ENCODE data around the gene BNC2.
"Not testable (repeated sequence)": the region's sequence is repeated elsewhere in the genome, so short reads cannot be mapped to it uniquely, and the experiment has no call there.

Gene BNC2

DNA sequence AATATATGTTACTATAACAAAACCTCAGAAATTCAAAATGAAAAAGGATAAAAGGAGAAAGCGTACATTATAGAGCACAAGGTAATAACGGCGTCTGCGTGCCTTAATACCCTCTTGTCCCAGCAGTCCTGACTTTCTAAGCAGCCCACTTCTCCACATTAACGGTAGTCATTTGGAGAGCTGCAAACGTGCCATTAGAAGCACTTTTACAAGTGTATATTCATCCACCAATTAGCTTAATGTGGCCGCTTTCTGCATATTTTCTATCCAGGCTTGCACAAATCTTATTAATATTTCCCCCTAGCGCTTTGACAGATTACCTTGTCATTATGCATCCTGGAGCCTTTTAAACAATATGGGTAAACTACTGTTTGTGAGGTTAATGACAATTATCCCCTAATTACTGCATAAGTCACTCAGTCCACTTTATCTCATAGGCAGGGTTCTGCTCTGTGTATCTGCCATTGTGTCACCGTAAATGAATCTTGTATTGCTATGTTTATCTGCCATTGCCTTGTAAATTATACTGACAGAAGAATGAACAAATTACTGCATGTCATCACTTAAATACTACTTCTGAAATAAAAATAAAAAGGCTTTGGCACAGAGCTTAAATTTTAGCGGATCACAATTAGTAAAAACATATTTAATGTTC, 421.3 kb downstream of the BNC2 start:
- no peak for DNase-seq (ENCODE audit: low read depth)

DNA sequence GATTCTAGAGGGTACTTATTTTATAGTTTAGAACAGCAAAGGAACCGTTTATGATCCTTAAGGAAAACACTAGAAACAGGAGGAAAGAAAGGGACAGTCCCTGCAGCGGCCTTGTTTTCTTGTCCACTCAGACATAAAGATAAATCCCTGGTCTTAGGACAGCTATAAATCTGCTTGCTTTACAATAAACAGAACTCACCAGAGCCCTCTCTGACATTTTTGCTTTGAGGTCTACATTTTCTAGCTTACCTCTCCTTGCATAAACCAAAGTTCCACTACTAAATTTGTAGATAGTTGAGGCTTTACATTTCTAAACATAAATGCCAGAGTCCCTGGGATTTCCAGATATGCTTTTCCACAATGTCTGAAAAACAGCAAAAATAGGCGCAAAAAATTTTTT, 422.5 kb downstream of the BNC2 start:
- no peak for DNase-seq (ENCODE audit: low read depth)

DNA sequence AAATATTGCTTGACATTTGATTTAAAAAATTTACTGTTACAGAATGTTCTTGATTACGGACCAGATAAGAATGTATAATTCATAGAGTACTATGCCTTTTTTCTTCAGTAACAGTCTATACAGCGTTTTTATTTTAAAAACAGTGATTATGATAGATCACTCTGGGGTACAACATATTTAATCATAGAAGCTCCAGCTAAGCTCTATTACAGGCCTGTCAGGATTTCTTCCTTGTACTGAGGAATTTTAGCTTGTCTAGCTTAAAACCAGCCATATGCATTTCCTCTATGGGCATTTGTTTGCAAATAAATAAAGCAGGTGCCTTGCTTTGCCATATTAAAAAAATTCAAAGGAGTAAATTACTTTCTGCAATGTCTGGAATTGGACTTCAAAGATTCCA, 423.8 kb downstream of the BNC2 start:
- no peak for DNase-seq (ENCODE audit: low read depth)

DNA sequence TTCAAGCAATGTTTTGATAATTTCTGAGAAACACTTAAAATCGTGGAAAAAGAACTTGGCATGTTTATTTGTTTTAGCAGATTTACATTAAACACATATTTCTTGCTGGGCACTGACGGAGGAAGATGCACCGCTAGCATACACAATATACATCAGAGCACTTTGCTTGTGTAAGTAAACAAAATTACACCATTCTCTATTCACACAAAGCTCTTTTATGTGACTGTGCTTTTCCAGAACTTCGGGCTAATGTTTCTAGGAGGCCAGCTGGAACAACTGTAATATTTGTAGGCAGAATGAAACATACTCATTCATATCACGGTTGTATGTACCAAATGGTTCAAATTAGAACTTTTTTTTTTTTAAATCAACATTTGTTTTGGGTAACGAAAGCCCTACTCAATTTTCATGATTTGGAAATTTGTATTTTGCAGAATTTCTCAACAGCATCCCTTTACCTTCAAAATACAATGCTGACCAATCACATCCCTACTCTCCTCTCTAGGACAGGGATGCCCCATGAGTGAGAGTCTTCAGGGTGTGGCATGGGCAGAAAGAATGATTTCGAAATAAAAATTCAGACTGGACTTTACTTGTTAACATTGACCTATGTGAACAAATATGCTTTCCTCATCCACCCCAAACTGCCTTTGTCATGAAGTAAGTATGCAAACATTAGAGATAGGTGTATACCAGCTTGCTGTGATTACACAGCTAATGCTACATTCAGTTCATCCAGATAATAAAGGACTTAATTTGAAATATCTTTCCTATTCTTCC, 425.1 kb downstream of the BNC2 start:
- no peak for DNase-seq (ENCODE audit: low read depth)

DNA sequence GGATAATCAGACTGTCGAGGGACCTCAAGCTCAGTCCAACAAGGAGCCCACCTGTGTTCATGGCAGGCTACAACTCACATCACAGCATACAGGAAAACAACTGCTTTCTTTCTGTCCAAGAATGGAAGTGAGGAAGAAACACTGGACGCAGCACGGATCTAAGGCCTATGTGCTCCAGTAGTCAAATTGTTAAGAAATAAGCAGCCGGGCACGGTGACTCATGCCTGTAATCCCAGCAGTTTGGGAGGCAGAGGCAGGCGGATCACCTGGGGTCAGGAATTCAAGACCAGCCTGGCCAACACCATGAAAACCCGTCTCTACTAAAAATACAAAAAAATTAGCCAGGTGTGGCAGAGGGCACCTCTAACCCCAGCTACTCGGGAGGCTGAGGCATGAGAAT, 427.8 kb downstream of the BNC2 start:
- DNase-seq (ENCODE audit: low read depth) = no peak

DNA sequence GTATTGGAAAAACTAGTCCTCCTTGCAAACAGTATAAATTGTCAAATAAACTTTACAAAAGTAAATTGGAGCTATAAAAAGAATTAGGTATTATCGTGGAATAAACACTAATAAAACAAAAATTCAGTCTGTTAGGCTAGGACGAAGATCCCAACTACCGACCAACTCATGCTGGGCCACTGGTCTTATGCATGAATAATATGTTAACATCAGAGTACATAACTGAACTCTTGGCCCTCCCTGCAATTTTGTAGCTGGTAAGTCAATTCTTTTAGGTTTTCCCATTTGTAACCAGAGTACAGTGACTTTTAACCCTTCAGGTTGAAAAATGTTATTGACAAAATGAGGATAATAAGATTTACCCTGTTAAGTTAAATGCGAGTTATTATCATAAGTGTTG, 428.7 kb downstream of the BNC2 start:
- DNase-seq (ENCODE audit: low read depth) = no peak

DNA sequence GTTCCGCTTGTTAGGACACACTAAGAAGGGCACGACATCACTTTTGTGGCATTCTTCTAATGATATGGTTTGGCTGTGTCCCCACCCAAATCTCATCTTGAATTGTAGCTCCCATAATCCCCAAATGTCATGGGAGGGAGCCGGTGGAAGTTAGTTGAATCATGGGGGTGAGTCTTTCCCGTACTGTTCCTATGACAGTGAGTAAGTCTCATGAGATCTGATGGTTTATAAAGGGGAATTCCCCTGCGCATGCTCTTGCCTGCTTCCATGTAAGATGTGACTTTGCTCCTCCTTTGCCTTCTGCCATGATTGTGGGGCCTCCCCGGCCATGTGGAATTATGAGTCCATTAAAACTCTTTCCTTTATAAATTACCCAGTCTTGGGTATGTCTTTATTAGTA, 431.6 kb downstream of the BNC2 start:
- DNase-seq (ENCODE audit: low read depth) = not testable (repeated sequence)

DNA sequence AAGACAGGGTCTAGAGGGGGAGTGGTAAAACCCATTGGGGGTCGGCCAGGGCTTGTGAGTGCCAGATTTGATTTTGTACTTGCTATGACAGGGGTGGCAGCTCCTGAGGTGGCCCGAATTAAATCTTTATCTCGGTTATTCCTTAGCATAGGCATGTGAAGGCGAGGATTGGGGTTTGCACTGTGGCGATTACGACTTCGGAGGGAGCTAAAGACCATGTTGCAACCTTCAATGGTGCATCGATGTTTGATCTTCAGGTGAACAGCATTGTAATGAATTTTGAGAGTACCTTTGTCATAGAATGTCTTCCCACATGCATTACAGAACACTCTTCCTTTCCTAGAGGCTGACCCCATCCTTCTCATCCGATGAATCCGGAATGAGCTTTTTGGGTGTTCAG, 433.9 kb downstream of the BNC2 start:
- DNase-seq (ENCODE audit: low read depth) = no peak

DNA sequence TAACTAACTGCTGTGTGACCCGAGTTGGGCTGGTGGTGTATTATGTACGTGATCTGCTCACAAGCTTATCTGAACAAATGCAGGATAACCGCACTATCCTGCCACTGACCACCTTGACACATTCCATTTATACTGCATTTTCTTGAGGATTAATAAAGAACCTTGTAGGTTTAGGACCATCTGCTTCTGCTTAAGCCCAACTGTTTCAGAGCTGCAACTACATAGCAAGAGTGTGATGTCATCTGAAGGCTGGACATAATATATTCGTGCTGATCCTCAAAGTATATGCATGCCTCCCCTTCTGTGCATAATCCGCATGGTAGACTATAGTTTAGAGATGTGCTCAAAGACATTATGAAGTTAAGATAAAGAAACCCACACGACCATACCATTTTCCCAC, 435.9 kb downstream of the BNC2 start:
- DNase-seq (ENCODE audit: low read depth) = no peak

DNA sequence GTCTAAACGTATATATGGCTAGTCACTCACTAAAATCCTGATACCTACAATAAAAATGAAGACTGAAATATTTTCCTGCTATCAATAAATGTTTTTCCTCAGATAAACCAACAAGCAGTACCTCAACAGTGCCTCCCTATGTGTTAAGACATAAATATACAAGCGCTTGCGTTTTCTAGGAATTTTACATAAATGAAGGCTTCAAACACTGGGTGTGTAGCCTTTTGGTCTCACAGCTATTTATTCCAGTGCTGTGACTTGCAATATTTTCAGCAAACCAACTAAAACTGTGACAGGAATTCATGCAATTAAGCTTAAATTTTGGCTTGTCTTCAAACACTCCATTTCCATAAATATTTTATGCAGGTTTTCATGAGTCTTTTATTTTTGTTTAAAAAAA, 437.0 kb downstream of the BNC2 start:
- no peak for DNase-seq (ENCODE audit: low read depth)

DNA sequence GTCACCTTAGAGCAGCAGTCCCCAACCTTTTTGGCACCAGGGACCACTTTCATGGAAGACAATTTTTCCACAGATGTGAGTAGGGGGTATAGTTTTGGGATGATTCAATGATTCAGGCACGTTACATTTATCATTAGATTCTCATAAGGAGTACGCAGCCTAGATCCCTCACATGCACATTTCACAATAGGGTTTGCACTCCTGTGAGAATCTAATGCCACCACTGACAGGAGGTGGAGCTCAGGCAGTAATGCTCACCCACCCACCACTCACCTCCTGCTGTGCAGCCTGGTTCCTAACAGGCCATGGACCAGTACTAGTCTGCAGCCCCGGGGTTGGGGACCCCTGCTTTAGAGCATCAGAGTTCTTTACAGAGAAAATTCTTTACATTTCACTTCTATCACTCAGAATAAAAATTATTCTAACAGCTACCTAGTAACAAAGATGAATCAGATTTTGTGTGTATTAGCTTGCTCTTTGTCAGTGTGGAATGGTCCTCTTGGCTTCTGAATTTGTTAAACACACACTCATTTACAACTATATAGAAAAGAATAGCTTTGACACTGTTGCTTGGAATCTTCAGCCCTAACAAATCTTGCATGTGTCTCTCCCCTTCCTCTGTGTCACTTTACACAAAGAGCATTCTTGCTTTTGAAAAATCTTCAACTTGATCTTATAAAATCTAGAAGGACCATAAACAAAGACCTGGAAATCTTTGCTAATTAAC, 438.6 kb downstream of the BNC2 start:
- DNase-seq (ENCODE audit: low read depth) = no peak

DNA sequence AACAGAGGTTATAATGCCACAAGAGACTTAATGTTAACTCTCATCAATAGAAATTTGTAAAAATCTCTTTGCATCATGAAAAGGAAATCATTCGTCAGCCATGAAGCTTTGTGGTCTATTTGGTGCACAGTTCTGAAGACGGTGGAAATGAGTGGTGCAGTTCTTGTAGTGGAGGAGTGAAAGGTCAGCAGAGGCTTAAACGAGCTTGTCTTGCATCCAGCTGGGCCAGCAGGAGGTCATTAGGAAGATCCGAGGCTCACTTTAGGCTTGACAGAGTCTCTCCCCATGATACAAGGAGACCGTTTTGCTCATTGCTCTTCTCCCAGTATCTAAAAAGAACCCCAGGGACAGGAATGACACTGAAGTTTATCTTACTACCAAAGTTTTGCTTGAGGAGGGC, 440.8 kb downstream of the BNC2 start:
- DNase-seq (ENCODE audit: low read depth) = no peak

DNA sequence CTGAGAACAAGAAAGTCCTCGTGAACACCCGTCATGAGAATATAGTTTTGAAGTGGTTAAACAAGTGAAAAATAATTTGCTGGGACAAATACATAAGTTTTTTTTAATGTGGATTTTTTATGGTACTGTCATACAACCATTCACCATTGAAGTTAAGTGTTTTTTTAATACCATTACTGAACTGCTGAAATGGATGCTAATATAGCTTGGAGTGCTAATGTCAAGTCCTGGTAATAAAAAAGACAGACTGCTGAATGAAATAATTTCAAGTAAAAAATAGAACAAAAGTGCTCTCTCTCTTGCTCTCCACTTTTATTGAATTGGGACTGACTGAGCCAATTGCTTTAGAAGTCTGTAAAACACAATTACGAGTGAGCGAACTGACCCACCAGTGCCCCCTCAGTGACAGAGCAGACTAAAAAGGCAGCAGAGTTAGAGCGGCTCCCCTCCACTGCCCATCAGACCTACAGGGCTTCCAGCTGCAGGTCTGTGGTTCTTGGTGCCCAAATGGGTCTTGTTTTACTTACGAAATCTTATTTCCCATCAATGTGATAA, 442.5 kb downstream of the BNC2 start:
- no peak for DNase-seq (ENCODE audit: low read depth)

DNA sequence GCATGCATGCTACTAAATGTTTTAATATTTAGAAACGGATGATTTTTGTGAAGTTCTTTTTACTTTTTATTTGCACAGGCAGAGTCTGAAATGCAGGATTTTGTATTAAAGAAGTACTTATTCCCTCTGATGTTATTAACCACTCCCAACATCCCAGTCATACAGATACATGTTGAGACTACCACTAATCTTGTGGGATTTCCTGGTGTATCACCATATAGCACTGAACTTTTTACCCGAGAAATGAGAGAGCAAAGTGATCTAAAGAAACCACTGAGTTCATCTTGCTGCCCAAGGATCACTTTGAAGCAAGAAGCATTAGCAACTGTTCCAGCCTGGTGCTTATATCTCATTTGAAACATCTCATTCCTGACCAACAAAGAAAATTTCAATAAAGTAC, 443.8 kb downstream of the BNC2 start:
- no peak for DNase-seq (ENCODE audit: low read depth)

DNA sequence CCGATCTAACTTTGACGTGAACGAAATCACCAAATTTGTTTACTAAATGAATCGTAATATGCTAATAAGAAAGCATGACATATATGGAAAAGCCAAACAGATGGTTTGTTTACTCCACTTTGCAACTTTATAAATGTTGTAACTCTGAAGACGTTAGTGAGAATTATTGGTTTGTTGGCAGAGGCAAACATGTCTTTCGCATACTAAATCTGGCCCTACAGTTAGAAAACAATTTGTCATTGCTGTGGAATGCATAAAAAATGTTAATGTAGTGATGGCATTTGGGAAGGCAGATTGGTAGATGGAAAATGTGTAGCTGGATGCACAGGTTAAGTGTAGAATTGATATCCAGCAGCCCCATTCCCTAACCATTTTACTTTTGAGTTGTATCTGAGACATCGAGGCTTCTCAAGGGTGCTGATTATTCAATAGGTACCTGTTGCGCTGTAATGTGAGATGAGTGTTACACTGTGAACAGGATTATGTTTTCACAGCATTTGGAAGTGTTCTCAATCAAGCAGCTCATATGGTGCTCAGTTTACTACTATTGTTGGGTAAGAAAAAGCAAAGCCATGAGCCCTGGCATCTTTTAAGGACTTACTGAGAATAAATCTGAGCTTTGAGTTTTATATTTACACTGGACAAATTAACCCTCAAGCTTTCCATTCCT, 444.8 kb downstream of the BNC2 start:
- DNase-seq (ENCODE audit: low read depth) = no peak

DNA sequence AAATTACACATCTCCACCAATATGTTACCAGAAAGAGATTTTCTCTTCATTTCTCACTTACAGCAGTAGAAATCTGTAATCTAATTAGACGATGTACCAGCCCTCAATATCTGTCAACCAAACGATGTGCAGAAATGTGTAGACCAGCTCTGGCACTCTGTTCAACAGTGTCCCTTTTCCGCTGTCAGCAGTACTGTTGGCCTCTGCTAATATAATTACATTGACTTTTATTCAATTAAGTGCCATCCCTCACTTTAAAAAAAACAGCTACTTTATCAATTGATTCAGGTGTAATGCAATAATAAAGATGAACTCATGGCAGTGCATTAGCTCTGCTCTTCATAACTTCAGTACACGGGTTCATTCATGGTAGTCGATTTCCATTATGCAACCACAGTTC, 448.4 kb downstream of the BNC2 start:
- no peak for DNase-seq (ENCODE audit: low read depth)

DNA sequence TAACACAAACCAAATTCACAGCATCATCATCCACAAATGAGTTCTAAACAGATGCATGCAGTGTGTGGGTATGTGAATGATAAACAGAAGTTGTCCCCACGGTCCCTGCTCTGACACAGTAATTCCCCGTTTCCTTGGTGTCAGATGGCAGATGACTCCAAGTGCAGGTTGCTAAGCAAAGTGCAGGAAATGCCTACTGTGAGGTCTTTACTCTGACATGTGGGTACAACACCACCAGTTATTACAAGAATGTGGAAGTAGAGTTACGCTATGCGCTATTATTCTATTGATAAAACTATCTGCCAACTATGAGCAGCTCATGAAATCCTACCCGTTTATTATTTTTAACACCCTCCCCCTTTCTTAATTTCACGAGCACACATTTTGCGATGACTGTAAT, 448.9 kb downstream of the BNC2 start:
- DNase-seq (ENCODE audit: low read depth) = no peak

DNA sequence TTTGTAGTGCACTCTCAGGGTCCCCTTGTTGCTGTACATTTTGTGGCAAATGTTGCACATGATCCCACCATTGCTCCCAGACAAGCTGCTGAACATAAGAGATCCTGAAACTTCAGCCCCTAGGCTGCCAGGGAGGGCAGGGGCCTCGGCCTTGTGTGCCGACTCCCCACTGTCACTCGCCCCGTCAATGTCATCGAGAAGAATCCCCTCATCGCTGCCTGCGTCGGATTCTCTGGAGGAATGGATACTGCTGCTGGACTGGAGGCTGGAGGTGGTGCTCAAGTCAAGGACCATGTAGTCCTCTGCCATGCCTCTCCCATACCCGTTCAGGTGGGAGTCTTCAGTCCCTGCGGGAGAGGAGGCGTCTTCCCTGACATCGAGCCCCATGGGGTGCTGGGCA, 451.3 kb downstream of the BNC2 start:
- DNase-seq (ENCODE audit: low read depth) = no peak

DNA sequence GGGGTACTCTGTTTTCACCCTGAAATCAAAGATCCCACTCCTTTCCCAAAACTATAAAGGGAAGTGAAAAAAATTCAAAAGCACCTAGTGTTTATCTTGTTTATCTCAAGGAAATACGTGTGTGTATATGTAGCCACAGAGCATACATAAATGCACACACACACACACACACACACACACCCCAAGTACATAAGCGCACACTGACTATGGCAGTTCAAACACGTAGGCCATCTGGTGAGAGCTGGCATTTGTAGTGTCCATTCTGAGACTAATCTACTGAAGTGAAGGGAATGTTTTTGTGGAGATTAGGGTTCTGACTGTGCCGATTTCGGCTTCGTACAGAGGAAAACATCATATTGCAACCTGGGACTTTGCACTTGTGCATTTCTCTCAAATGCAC, 451.7 kb downstream of the BNC2 start:
- DNase-seq (ENCODE audit: low read depth) = no peak

DNA sequence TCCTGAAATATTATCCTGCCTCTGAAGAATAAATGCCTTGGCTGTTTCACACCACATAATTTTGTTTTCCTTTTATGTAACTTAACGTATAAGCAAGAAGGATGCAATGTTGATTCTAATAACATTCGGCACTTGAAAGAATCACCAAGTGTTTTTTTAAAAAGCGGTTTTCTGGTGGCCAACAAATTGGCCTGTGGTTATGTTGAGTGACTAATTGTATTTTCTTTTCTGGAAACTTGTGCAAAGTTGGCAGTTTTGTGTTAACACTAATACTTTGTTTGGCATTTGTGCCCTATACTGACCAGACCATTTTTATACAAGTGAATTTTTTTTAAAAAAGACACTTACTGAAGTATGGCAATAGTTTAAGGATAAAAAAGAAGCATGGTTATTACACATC, 452.7 kb downstream of the BNC2 start:
- DNase-seq (ENCODE audit: low read depth) = no peak

DNA sequence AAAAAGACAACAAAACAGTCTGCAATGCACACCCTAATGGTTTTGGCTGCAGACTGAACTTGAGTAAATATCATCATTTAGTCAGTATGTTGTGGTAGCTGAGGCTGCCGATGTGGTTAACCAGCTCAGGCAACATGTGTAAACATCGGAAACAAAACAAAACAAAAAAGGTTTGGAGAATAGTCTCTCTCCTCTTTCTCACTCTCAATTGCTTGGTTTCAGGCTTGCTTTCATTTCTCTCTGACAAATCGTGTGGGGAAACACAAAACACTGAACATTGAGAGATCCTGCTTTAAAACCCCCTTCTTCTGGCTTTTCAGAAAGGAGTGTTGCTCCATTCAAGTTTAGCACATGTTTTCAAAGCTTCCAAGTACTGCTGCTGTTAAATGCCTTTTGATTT, 453.3 kb downstream of the BNC2 start:
- DNase-seq (ENCODE audit: low read depth) = no peak

DNA sequence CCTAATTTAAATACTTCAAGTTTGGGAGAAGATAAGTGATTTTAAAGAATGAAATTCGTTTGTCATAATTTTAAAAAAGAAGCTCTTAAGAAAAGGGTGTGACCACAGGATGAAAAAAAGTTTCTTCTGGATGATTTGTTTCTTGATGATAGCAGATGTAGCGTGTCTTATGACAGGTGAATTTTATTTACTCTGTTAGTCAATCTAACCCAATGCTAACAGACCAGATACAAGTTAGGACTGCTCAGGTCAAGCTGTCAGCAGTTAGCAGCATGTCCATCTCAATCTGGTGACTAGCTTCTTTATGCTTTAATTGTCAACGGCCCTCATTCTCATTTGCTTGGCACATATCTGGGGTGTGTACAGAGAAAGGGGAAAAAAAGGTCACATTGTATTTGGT, 456.0 kb downstream of the BNC2 start:
- DNase-seq (ENCODE audit: low read depth) = no peak

Data from activated T-cell treated with anti-CD3 and anti-CD28 coated beads for 24 hours (primary cell).